Ovary (tissue), 9 donors: ENCODE data around the gene KCTD6. TPM values are rescaled to one million over a fixed set of nuclear protein-coding genes. Genes with fewer than 3 reads are reported as not detected.

Experiments
- DNase-seq, 5 donors: peaks; one replicate each; pipeline ENCODE4 v3.0.0-alpha.2; 2019 to 2020
- H3K27ac ChIP-seq, 2 donors: fragments of 200-600 bp; one replicate each; pipeline versions ENCODE4 v1.5.1 to v1.8.0; 2019 to 2022
- H3K27me3 ChIP-seq: fragments of 200-600 bp; one replicate; pipeline ENCODE4 v1.8.0; 2022
- H3K36me3 ChIP-seq: fragments of 200-600 bp; sonication (generic); one replicate; pipeline ENCODE4 v1.5.1; 2019
- H3K4me1 ChIP-seq: one replicate; pipeline ENCODE4 v1.8.1; 2013; ENCODE audit warnings: mild to moderate bottlenecking, moderate library complexity; ENCODE audit not compliant: insufficient read depth
- H3K4me3 ChIP-seq: fragments of 200-600 bp; sonication (generic); one replicate; pipeline ENCODE4 v1.5.1; 2017
- H3K9me3 ChIP-seq, 2 donors: fragments of 200-600 bp in 1 of 2; sonication (generic) in 1 of 2; one replicate each; pipeline versions ENCODE4 v1.5.1 to v1.8.1; 2013 to 2019; ENCODE audit warnings: mild to moderate bottlenecking in 1 of 2, moderate library complexity in 1 of 2
- CTCF ChIP-seq, 3 donors: fragments of 450-650 bp in 2 of 3; fragments of 200-600 bp in 1 of 3; IDR thresholded peaks; one replicate each; pipeline versions ENCODE4 v1.5.1 to v1.8.0; 2016 to 2022; ENCODE audit warnings: antibody characterized with exemption in 3 of 3, mild to moderate bottlenecking in 1 of 3
- EP300 ChIP-seq: sonication (generic); formaldehyde crosslinking; IDR thresholded peaks from one replicate; pipeline ENCODE4 v1.6.1; 2017; ENCODE audit warnings: antibody characterized with exemption
- POLR2A ChIP-seq: fragments of 450-650 bp; IDR thresholded peaks from one replicate; pipeline ENCODE4 v1.6.1; 2017; ENCODE audit warnings: antibody characterized with exemption, mild to moderate bottlenecking, moderate library complexity
- WGBS, 3 donors: extraction: QIAGEN DNeasy Blood & Tissue Kit in 1 of 3; methylation state at CpG; one replicate each; pipeline versions ENCODE4 v1.1.5 to v1.1.7; 2013 to 2017; 5-methylcytosine and 5-hydroxymethylcytosine counted together
- intact Hi-C, 4 donors: fragments of 100-400 bp; cut with DNase I; formaldehyde crosslinking; loops; one replicate each; pipeline versions ENCODE4 v1.11.0 to v1.15.1; 2022 to 2023
- polyA plus RNA-seq, 2 donors: library from polyadenylated mRNA; stranded (reverse); fragments of 200-250 nt in 1 of 2; fragments of 350-450 nt in 1 of 2; fragmentation: Illumina TruSeq in 1 of 2; extraction: RNeasy Lipid Tissue Mini Kit (QIAGEN cat#74804) in 1 of 2; gene quantifications; one replicate each; pipeline ENCODE4 v1.2.3, GENCODE V29; 2013 to 2014
- total RNA-seq, 7 donors: library from RNA; depleted of rRNA in 2 of 7; stranded (reverse); fragments of >200 nt in 2 of 7; fragmentation: NEBNext Ultra II Directional in 3 of 7; extraction: Animal tissue kit (Norgen Biotek cat#: 25700) in 3 of 7; gene quantifications; one replicate each; pipeline versions ENCODE4 v1.1.0 to v1.2.4, GENCODE V29; 2016 to 2023
- donor health status: DM: no; HTN: no; CAD: no; lungs with moderate emphysema.
- donor health status: DM: no; HTN: no; CAD: no.
- donor health status: Bipolar disorder and iron deficiency.
- donor health status: DM: yes; HTN: yes; CAD: no.
- donor health status: DM: no; HTN: no; CAD: no.
- donor health status: DM: yes; HTN: yes; CAD: no.

The KCTD6 gene
- total and polyA plus RNA-seq, 9 donors = 10.9 to 20.8 (median 13.0) TPM

GRCh38 chr3:58519668-58520402, 27.9 kb downstream of the KCTD6 start:
- no peak overlapping the region for H3K4me3 ChIP-seq
- 79 to 87% (median 84%) methylated on average over 6 of the region's 6 CpGs for WGBS, 3 donors
- H3K36me3 ChIP-seq = no peaks in the 10 kb centered on the region
- intact Hi-C loops = no loop called here
- no peak for DNase-seq
- no peaks in the 10 kb centered on the region for H3K9me3 ChIP-seq
- no peaks in the 10 kb centered on the region for H3K4me1 ChIP-seq
- no peak overlapping the region for H3K27ac ChIP-seq
- no peak for TF ChIP-seq EP300
- no peak for TF ChIP-seq POLR2A
- TF ChIP-seq CTCF (IDR thresholded peaks at IDR 0.05) = no peak
- H3K27me3 ChIP-seq = no peaks in the 10 kb centered on the region

- TF ChIP-seq CTCF (IDR thresholded peaks at IDR 0.05) = no peak
- TF ChIP-seq POLR2A = no peak
- no peak for TF ChIP-seq EP300
- H3K27ac ChIP-seq = no peak overlapping the region
- no peaks in the 10 kb centered on the region for H3K27me3 ChIP-seq
- H3K4me3 ChIP-seq = no peak overlapping the region
- no peaks in the 10 kb centered on the region for H3K9me3 ChIP-seq
- 27 to 39% (median 29%) methylated on average over 8 of the region's 8 CpGs for WGBS, 3 donors
- DNase-seq = no peak
- intact Hi-C loops = no loop called here
- no peaks in the 10 kb centered on the region for H3K36me3 ChIP-seq
- H3K4me1 ChIP-seq = no peaks in the 10 kb centered on the region
These were observed 28.8 kb downstream of the KCTD6 start for GRCh38 chr3:58520403-58521335.

GRCh38 chr3:58521336-58521670, 29.4 kb downstream of the KCTD6 start:
- TF ChIP-seq EP300 = no peak
- TF ChIP-seq POLR2A = no peak
- no peak for TF ChIP-seq CTCF (IDR thresholded peaks at IDR 0.05)
- WGBS, 3 donors = 85 to 91% (median 89%) methylated on average over 3 of the region's 3 CpGs
- Histone ChIP-seq H3K27ac (no peak overlapping the region), H3K4me3 (no peak overlapping the region), H3K36me3 (no peaks in the 10 kb centered on the region), H3K9me3 (no peaks in the 10 kb centered on the region), H3K27me3 (no peaks in the 10 kb centered on the region), H3K4me1 (no peaks in the 10 kb centered on the region)
- no peak for DNase-seq
- intact Hi-C loops = no loop called here

GRCh38 chr3:58521917-58522631, 30.2 kb downstream of the KCTD6 start:
- WGBS, 3 donors = 74 to 81% (median 79%) methylated on average over 10 of the region's 10 CpGs
- Histone ChIP-seq H3K27ac (no peak overlapping the region), H3K9me3 (no peaks in the 10 kb centered on the region), H3K27me3 (no peaks in the 10 kb centered on the region), H3K4me1 (no peaks in the 10 kb centered on the region), H3K36me3 (no peaks in the 10 kb centered on the region), H3K4me3 (no peak overlapping the region)
- intact Hi-C loops = no loop called here
- DNase-seq = no peak
- TF ChIP-seq CTCF (IDR thresholded peaks at IDR 0.05) (no peak), POLR2A (no peak), EP300 (no peak)
